ENCODE data around the gene SDK1.

GRCh38 chr7:3569643-3570042 lies 268.6 kb downstream of the SDK1 start:
- TF ChIP-seq, protein P1, sequence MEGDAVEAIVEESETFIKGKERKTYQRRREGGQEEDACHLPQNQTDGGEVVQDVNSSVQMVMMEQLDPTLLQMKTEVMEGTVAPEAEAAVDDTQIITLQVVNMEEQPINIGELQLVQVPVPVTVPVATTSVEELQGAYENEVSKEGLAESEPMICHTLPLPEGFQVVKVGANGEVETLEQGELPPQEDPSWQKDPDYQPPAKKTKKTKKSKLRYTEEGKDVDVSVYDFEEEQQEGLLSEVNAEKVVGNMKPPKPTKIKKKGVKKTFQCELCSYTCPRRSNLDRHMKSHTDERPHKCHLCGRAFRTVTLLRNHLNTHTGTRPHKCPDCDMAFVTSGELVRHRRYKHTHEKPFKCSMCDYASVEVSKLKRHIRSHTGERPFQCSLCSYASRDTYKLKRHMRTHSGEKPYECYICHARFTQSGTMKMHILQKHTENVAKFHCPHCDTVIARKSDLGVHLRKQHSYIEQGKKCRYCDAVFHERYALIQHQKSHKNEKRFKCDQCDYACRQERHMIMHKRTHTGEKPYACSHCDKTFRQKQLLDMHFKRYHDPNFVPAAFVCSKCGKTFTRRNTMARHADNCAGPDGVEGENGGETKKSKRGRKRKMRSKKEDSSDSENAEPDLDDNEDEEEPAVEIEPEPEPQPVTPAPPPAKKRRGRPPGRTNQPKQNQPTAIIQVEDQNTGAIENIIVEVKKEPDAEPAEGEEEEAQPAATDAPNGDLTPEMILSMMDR (IDR thresholded peaks at IDR 0.05), result no peak
- TF ChIP-seq POLR2A (IDR thresholded peaks at IDR 0.05), result no peak

Measured in body of pancreas (tissue), 4 donors.